ENCODE data around the gene IL1R1. TPM values are rescaled to one million over a fixed set of nuclear protein-coding genes. Genes with fewer than 3 reads are reported as not detected.

IL1R1 gene
- total RNA-seq, 1 experiment from 2014 or later = 5.2 TPM

DNA sequence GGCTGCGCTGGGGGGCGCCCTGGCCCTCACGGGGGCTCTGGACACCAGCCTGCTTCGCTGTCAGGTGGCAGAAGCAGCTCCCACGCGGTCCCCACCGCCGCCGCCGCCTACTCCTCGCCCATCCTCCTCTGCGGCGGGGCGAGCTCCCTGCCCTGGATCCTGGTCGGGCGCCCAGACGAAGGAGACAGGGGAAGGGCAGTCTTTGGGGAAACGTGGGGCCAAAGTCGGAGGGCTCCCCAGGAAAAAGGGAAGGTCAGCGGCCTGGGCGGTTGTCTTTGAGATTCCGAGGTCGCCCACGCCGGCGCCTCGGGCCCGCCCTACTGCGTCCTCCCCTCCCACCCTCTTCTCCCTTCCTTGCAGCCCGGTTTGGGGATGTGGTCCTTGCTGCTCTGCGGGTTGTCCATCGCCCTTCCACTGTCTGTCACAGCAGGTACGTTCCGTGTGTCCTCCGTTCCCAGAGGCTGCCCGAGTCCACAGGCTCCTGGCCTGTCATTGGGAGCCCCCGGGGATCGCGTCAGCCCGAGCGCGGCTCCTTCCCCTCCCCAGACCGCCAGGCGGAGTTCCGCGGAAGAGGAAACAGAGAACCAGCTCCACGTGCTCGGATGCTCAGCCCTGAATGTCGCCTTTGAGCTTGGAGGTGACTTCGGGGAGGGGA, 45.1 kb downstream of the IL1R1 start:
- CTCF ChIA-PET = interaction anchor here (1.0 to 1.1 kb wide), 2 partner anchors 21 to 167 kb away, joined by 4 to 5 read pairs; no protein-coding TSS in a partner anchor
- DNase-seq (ENCODE audit: unreplicated experiment) = no peak
- no peaks in the 10 kb centered on the region for H3K36me3 Mint-ChIP-seq (ENCODE audit: insufficient read depth, unreplicated experiment)
- H3K27me3 Mint-ChIP-seq (ENCODE audit: insufficient read depth, unreplicated experiment) = no peaks in the 10 kb centered on the region
- BruUV-seq (replicated peaks) = no TSS peak
- intact Hi-C loops (cut with micrococcal nuclease) = loop anchor here (5.0 kb wide), 1 partner anchor 260 kb away; no protein-coding TSS in a partner anchor
- H3K4me1 Mint-ChIP-seq (ENCODE audit: insufficient read depth, unreplicated experiment) = peaks cover 5% of the 10 kb centered on the region
- POLR2A ChIA-PET = interaction anchor here (0.6 kb wide), 1 partner anchor 88 kb away, joined by 3 read pairs; no protein-coding TSS in a partner anchor
- H3K4me3 Mint-ChIP-seq (ENCODE audit: unreplicated experiment) = no peak overlapping the region
- TF ChIP-seq, protein P1, sequence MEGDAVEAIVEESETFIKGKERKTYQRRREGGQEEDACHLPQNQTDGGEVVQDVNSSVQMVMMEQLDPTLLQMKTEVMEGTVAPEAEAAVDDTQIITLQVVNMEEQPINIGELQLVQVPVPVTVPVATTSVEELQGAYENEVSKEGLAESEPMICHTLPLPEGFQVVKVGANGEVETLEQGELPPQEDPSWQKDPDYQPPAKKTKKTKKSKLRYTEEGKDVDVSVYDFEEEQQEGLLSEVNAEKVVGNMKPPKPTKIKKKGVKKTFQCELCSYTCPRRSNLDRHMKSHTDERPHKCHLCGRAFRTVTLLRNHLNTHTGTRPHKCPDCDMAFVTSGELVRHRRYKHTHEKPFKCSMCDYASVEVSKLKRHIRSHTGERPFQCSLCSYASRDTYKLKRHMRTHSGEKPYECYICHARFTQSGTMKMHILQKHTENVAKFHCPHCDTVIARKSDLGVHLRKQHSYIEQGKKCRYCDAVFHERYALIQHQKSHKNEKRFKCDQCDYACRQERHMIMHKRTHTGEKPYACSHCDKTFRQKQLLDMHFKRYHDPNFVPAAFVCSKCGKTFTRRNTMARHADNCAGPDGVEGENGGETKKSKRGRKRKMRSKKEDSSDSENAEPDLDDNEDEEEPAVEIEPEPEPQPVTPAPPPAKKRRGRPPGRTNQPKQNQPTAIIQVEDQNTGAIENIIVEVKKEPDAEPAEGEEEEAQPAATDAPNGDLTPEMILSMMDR (IDR thresholded peaks at IDR 0.05; ENCODE audit: unreplicated experiment) = no peak
- H3K9me3 Mint-ChIP-seq (ENCODE audit: unreplicated experiment) = no peaks in the 10 kb centered on the region
- H3K27ac Mint-ChIP-seq (ENCODE audit: low read depth, unreplicated experiment) = no peak overlapping the region

DNA sequence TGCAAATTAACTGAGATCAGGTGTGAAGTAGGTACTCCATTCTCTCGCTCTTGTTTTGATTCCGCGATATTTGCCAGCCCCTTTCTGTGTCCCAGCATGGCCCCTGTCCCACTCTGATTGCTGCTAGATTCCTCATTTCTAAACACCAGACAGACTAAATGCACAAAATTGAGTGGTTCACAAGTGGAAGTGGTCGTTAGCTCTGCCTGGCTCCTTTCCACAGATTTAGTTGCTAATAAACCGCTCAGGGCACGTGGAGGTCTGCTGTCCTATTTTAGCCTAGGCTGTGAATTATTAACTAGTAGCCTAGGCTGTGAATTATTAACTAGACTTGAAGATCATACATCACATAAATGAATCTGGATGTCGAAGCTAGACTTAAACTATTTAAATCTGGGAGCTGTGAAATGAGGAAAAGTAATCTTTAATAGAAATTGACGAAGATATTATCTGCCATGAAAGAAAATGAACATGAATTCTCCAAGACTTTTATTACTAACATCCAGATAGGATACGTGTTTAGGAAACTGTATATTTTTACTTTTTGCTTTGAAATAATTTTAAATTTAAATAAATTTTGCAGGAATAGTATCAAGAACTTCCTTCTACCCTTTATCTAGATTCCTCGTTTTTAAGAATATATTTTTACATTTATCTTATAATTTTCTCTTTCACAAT, 48.0 kb downstream of the IL1R1 start:
- CTCF ChIA-PET = interaction anchor here (1.0 to 1.8 kb wide), 2 partner anchors 50 to 170 kb away, joined by 4 to 5 read pairs; no protein-coding TSS in a partner anchor
- no peaks in the 10 kb centered on the region for H3K9me3 Mint-ChIP-seq (ENCODE audit: unreplicated experiment)
- no peak overlapping the region for H3K27ac Mint-ChIP-seq (ENCODE audit: low read depth, unreplicated experiment)
- POLR2A ChIA-PET = interaction anchor here (0.6 kb wide), 1 partner anchor 82 kb away, joined by 3 read pairs; no protein-coding TSS in a partner anchor
- H3K36me3 Mint-ChIP-seq (ENCODE audit: insufficient read depth, unreplicated experiment) = no peaks in the 10 kb centered on the region
- DNase-seq (ENCODE audit: unreplicated experiment) = no peak
- no TSS peak for BruUV-seq (replicated peaks)
- H3K4me1 Mint-ChIP-seq (ENCODE audit: insufficient read depth, unreplicated experiment) = peaks cover 16% of the 10 kb centered on the region
- H3K27me3 Mint-ChIP-seq (ENCODE audit: insufficient read depth, unreplicated experiment) = no peaks in the 10 kb centered on the region
- intact Hi-C loops (cut with micrococcal nuclease) = no loop called here
- H3K4me3 Mint-ChIP-seq (ENCODE audit: unreplicated experiment) = no peak overlapping the region
- TF ChIP-seq, protein P1 (IDR thresholded peaks at IDR 0.05; ENCODE audit: unreplicated experiment) = no peak

DNA sequence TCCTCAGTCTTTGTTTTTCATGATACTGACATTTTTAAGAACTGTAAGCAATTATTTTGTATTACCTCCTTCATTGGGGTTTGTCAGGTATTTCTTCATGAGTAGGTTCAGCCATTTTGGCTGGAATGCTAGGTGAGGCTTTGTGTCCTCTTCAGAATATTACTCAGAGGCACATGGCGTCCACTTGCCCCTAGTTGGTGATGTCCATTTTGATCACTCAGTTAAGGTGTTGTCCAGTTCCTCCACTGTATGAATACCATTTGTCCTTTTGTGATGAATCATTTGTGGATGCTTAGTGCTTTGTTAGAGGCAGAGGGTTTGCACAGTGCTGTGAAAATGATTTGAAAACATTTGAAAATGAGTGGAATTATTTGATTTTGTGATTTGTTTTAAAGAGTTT, 49.0 kb downstream of the IL1R1 start:
- ChIA-PET CTCF (interaction anchor here (1.0 kb wide), 1 partner anchor 62 kb away, joined by 5 read pairs; no protein-coding TSS in a partner anchor), POLR2A (interaction anchor here (0.6 kb wide), 1 partner anchor 1224 kb away, joined by 3 read pairs; no protein-coding TSS in a partner anchor)
- no peaks in the 10 kb centered on the region for H3K36me3 Mint-ChIP-seq (ENCODE audit: insufficient read depth, unreplicated experiment)
- no peaks in the 10 kb centered on the region for H3K9me3 Mint-ChIP-seq (ENCODE audit: unreplicated experiment)
- DNase-seq (ENCODE audit: unreplicated experiment) = no peak
- H3K27me3 Mint-ChIP-seq (ENCODE audit: insufficient read depth, unreplicated experiment) = no peaks in the 10 kb centered on the region
- no TSS peak for BruUV-seq (replicated peaks)
- H3K27ac Mint-ChIP-seq (ENCODE audit: low read depth, unreplicated experiment) = no peak overlapping the region
- no peak overlapping the region for H3K4me3 Mint-ChIP-seq (ENCODE audit: unreplicated experiment)
- intact Hi-C loops (cut with micrococcal nuclease) = no loop called here
- peaks cover 16% of the 10 kb centered on the region for H3K4me1 Mint-ChIP-seq (ENCODE audit: insufficient read depth, unreplicated experiment)
- TF ChIP-seq, protein P1 (IDR thresholded peaks at IDR 0.05; ENCODE audit: unreplicated experiment) = no peak

DNA sequence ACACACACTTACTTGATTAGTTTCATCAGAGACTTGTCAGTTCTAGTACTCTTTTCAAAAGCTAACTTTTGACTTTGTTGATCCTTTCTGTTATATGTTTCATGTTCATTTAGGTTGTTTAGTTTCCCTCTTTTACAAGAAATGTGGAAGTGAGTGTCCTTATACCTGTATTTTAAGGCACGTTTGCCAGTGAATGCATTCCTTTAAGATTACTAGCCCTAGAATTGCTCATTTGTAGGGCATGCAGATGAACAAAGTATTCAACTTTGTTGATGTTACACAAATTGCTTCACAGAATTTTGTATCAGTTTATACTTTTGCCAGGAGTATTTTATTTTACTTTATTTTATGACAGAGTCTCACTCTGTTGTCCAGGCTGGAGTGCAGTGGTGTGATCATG, 50.5 kb downstream of the IL1R1 start:
- peaks cover 22% of the 10 kb centered on the region for H3K4me1 Mint-ChIP-seq (ENCODE audit: insufficient read depth, unreplicated experiment)
- CTCF ChIA-PET = interaction anchor here (0.5 to 1.0 kb wide), 2 partner anchors 37 to 47 kb away, joined by 3 to 5 read pairs; no protein-coding TSS in a partner anchor
- peak overlapping the region; percentile 61 for H3K27ac Mint-ChIP-seq (ENCODE audit: low read depth, unreplicated experiment)
- no TSS peak for BruUV-seq (replicated peaks)
- no peaks in the 10 kb centered on the region for H3K27me3 Mint-ChIP-seq (ENCODE audit: insufficient read depth, unreplicated experiment)
- DNase-seq (ENCODE audit: unreplicated experiment) = peak; percentile 20
- intact Hi-C loops (cut with micrococcal nuclease) = no loop called here
- TF ChIP-seq, protein P1 (IDR thresholded peaks at IDR 0.05; ENCODE audit: unreplicated experiment) = no peak
- H3K4me3 Mint-ChIP-seq (ENCODE audit: unreplicated experiment) = no peak overlapping the region
- POLR2A ChIA-PET = interaction anchor here (0.5 to 1.2 kb wide), 2 partner anchors 15 to 129 kb away, joined by 3 to 4 read pairs; no protein-coding TSS in a partner anchor
- no peaks in the 10 kb centered on the region for H3K9me3 Mint-ChIP-seq (ENCODE audit: unreplicated experiment)
- no peaks in the 10 kb centered on the region for H3K36me3 Mint-ChIP-seq (ENCODE audit: insufficient read depth, unreplicated experiment)

All from MCF 10A (cell line).